GM18861 (cell line): ENCODE measurements around the gene PRR18.

Source experiments
- ATAC-seq: cut with Tn5 transposase; IDR thresholded peaks from one replicate; pipeline ENCODE4 v1.9.1; 2021; ENCODE audit not compliant: unreplicated experiment

The PRR18 gene

DNA sequence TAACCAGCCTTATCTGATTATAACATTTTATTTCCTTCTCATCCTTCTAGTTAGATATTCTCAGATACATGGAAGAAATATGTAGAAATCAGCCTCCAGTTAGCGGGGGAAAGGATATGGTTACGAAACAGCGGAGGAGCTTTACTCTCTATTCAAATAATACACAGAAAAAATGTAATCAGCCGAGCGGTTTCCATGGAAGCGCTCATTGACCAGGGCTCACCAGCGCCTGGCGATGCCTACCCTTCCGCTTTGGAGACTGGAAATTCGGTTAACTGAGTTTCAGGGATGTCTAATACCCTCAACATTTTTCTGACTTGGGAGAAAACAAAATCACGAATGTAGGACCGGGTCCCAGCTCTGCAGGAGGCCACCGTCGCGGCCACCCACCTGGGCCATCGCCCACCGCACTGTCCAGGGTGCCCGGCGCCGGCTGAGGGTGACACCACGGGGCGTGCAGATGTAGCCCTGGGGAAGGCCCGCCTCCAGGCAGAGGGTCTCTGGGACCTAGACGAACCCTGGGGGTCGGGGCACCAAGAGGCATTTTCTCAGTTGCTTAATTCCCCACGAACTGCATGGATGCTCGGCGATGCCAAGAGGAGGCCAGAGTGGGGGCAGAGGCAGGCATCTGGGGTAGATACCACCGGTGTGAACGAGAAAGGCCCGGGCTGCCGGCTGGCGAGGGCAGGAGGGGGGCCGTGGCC lies 1.7 kb downstream of the PRR18 start:
- no peak for ATAC-seq

DNA sequence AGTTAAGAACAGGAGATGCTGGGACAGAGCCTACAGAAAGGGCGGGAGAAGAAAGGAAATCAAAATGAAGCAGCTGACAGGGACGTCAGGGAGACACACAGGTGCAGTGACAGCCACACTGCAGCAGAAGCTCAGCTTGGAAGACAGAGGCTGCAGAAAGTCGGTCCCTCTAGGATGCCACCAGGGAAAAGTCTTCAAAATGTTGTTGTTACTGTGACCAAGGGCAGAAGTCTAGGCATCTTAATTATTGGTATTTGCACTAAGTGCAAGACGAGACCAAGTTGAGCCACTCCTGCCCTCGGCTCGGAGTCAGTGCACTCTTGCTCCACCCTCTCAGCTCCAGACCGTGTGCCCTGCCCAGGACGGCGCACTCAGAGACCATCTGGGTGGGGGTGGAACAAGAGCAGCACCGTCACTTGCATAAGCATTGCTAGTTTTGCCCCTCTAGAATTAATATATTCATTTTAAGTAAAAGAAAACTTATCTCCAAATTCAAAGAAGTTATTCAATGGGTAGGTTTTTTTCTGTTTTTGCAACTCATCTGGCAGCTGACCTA lies 2.6 kb downstream of the PRR18 start:
- no peak for ATAC-seq

- ATAC-seq: no peak
These were observed 4.1 kb downstream of the PRR18 start for GRCh38 chr6:166304106-166304505.

DNA sequence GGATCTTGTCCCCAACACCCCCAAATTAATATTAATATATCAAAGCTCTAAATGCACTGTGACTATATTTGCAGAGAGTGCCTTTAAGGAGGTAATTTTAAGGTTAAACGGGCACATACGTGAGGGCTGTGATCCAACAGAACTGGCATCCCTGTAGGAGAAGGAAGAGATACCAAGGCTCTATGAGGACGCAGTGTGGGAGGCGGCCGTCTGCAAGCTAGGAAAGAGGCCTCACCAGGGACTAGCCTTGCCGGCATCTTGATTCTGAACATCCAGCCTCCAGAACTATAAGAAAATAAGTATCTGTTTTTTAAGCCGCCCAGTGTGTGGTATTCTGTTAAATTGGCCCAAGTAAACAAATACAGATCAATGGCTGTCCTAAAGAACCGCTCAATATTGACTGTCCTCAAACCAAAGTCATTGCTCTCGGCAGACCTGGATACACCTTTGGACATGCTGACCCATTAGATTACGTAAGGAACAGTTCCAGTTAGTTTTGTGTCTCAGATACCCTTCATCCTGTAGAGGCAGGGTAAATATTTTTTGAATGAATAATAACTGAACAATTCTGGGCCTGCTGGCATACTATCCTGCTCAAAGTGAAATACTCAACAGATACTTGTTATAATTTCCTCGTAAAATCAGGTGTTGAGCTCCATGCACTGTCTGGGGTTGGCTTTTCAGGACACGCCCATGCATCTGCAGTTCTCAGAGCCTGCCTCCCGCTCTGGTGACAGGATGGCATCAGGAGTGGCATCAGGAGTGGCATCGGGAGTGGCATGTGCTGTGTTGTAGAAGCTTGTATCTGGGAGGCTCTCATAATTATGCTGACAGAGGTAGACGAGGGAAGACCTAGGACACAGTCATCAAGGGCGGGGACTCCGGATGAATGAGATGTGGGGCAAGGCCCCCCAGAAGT lies 6.3 kb downstream of the PRR18 start:
- ATAC-seq: no peak

DNA sequence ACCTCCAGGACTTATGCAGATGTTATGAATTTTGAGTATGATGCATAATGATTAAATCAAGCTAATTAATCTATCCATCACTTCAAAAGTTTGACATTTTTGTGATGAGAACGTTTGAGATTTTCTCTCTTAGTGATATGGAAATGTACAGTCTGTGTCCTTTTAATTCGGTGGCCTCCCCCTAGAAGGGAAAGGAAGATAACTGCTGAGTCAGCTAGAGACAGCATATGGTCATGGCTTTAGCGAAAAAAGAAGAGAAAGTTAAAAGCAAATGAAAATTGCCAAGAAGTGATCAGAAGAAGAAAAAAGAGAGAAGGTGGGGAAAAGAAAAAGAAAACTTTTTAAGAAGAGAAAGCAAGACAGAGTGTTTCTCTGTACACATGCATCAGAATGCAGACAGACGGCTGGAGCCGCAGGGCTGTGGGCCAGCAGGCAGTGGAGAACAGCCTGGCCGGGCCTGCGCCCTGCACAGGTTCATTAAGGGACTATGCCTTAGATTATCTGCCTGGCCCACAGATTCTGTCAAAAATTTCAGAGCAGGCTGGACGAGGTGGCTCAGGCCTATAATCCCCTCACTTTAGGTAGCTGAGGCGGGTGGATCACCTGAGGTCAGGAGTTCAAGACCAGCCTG lies 7.7 kb downstream of the PRR18 start:
- no peak for ATAC-seq

DNA sequence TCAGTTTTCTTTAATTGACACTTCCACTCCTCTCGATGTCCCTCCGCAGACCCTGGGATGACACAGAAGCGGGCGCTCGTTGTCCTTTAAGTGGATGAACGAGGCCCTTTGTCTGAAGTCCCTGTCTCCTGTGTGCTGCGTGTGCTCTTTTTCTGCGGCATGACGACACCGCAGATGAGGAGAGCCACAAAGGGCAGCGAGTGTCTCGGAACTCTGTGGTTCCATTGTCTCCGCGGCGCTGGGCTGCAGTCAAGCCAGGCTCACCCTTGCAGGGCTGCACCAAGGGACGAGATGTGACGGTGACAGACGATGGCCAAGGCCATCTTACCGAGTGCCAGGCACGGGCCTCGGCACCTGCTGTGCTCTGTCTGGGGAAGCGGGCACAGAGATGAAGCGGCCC lies 10.6 kb downstream of the PRR18 start:
- ATAC-seq: no peak

- ATAC-seq: no peak
These were observed 11.9 kb downstream of the PRR18 start for GRCh38 chr6:166296035-166296883.

- ATAC-seq: no peak
These were observed 14.2 kb downstream of the PRR18 start for GRCh38 chr6:166293731-166294584.

- no peak for ATAC-seq
These were observed 18.8 kb downstream of the PRR18 start for GRCh38 chr6:166289207-166290060.

DNA sequence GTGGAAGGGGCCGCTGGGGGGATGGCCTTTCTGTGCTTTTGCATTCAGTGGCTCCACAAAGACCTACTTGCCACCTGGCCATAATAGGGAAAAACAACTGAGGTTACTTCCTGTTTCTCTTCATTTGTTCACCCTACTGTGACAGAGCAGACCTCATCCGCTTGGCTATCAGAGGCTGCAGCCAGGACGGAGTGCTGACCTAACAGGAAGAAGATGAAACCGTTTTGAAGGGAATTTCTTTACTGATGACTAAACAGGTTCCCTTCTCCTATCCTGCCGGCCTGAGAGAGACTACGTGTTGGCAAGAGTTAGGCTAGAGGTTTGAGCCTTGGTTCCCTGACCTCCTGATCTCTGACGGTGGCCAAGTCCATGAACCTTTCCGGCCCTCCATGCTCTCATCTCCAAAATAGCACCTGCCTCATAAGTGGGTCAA lies 21.3 kb downstream of the PRR18 start:
- peak; percentile 95 for ATAC-seq

DNA sequence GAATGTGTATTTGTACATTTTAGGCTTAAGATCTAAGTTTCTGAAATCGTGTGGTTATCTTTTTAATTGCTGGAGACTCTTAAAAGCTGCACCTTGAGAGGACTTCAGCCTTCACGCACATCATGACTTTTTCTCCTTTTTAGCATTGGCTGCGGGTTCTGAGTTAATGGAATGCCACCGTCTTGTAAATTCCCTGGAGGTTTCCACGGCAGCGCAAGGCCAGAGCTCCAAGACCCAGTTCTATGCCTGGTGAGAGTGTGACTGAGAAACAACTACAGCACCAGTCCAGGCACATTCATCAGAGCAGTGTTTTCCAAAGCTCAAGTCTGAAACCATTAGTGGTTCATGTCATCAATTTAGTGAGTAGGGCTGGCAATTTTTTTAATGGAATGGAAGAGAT lies 23.0 kb downstream of the PRR18 start:
- no peak for ATAC-seq

DNA sequence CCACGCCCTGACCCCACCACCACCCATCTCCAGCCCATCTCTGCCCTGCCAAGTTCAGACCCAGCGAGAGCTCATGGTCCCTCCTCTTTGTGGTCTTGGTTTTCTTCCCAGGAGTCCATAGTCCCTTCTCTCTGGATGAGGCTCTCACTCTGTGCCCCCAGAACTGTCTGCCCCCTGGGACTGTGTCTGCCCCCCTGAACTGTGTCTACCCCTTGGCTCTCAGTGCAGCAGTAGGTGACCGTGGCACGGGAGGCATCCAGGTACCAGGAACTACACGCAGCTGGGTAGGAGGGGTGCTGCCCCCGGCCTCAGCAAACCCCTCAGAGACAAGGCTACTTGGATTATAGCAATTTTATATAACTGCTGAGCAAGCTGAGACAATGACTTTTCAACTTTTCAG lies 23.6 kb downstream of the PRR18 start:
- no peak for ATAC-seq

GRCh38 chr6:166282394-166283032 lies 25.7 kb downstream of the PRR18 start:
- no peak for ATAC-seq

DNA sequence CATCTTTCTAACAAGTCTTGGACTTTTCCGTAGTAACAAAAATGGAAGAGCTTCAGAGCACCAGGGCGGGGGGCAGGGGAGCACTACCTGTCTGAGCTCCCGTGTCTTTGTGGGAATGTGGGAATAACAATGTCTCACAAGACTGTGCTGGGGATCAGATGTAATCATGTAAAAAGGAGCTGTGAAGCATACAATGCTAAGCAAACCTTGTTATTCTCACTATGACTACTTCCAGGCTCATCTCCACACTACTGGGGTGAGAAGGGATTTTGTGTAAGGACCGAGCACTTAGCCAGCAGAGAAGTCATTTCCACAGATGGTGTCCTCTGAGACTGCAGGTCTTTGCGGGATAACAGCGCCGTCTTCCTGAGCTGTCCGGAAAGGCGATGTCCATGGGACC lies 27.1 kb downstream of the PRR18 start:
- ATAC-seq: peak; percentile 41

- no peak for ATAC-seq
These were observed 28.9 kb downstream of the PRR18 start for GRCh38 chr6:166279393-166279679.

GRCh38 chr6:166278579-166279392 lies 29.4 kb downstream of the PRR18 start:
- no peak for ATAC-seq

DNA sequence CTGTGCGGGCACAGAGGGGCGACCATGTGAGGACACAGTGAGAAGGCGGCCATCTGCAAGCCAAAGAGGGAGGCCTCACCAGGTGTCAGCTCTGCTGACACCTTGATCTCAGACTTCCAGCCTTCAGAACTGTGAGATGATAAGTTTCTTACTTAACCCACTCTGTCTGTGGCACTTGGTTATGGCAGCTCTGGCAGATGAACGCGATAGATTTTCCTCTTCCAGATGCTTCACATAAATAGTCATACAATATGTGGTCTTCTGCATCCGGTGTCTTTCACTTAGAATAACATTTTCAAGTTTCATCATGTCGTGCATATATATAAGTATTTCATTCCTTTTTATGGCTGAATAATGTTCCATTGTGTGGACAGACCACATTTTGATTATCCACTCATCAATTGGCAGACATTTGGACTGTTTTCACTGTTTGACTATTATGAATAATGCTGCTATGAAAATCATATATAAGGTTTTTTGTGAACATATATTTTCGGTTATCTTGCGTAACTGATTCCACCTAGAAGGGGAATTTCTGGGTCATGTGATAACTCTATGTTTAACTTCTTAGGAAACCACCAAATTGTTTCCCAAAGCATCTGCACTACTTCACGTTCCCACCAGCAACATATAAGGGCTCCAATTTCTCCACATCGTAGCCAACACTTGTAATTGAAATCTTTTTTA lies 30.2 kb downstream of the PRR18 start:
- ATAC-seq: peak; percentile 30
